A673 (cell line): Measurements from ENCODE around the gene SLC35D2. TPM values are rescaled to one million over a fixed set of nuclear protein-coding genes. Genes with fewer than 3 reads are reported as not detected.
"Not testable (repeated sequence)": the region's sequence is repeated elsewhere in the genome, so short reads cannot be mapped to it uniquely, and the experiment has no call there.

Experiments used
- BruUV-seq: library from RNA; stranded (reverse); fragments of 400-500 nt; replicated peaks from 2 replicates; lab custom pipeline; 2021; lab: Mats Ljungman, UMichigan
- CTCF ChIA-PET: fragments of 300-600 bp; sonication (Branson Sonifier 250); formaldehyde crosslinking; loops from one replicate; lab custom pipeline; 2022; ENCODE audit warnings: antibody characterized with exemption; lab: Charles Lee
- POLR2A ChIA-PET: fragments of 300-600 bp; sonication (Branson Sonifier 250); formaldehyde crosslinking; loops from one replicate; lab custom pipeline; 2022; ENCODE audit warnings: antibody characterized with exemption; ENCODE audit not compliant: low non-redundant PET; lab: Charles Lee
- DNase-seq: peaks from one replicate; pipeline ENCODE4 v3.0.0-alpha.2; 2015; ENCODE audit warnings: low spot score
- H3K27ac ChIP-seq: fragments of 200-600 bp; sonication (generic); 2 replicates; pipeline ENCODE4 v1.5.1; 2016; ENCODE audit warnings: mixed run types, low read depth, mild to moderate bottlenecking, mixed read lengths, antibody characterized with exemption, low read length; ENCODE audit not compliant: poor library complexity, severe bottlenecking
- H3K27me3 ChIP-seq: fragments of 200-600 bp; sonication (generic); replicated peaks from 2 replicates; pipeline ENCODE4 v1.6.1; 2017; ENCODE audit warnings: mixed run types, low read depth, mild to moderate bottlenecking, mixed read lengths, antibody characterized with exemption, low read length; ENCODE audit not compliant: insufficient read depth, poor library complexity
- H3K36me3 ChIP-seq: fragments of 200-600 bp; sonication (generic); 2 replicates; pipeline ENCODE4 v1.6.1; 2016; ENCODE audit warnings: mixed run types, mild to moderate bottlenecking, mixed read lengths, antibody characterized with exemption, low read length; ENCODE audit not compliant: insufficient read depth, poor library complexity, severe bottlenecking
- H3K4me1 ChIP-seq: fragments of 200-600 bp; sonication (generic); 2 replicates; pipeline ENCODE4 v1.6.1; 2017; ENCODE audit warnings: mixed run types, mild to moderate bottlenecking, mixed read lengths, antibody characterized with exemption, low read length; ENCODE audit not compliant: insufficient read depth, poor library complexity, severe bottlenecking
- H3K4me3 ChIP-seq: fragments of 200-600 bp; sonication (generic); 2 replicates; pipeline ENCODE4 v1.5.1; 2016; ENCODE audit warnings: low read depth, mixed run types, mild to moderate bottlenecking, mixed read lengths, low read length; ENCODE audit not compliant: poor library complexity, severe bottlenecking
- H3K9me3 ChIP-seq: fragments of 200-600 bp; sonication (generic); 2 replicates; pipeline ENCODE4 v1.6.1; 2016; ENCODE audit warnings: mixed run types, low read depth, mild to moderate bottlenecking, mixed read lengths, antibody characterized with exemption, low read length; ENCODE audit not compliant: poor library complexity, severe bottlenecking
- CTCF ChIP-seq: fragments of 300-800, 200-600 bp; sonication (generic); conservative IDR thresholded peaks from 2 replicates; pipeline ENCODE4 v1.5.1; 2017; ENCODE audit warnings: low read depth, mild to moderate bottlenecking, antibody characterized with exemption, low read length, moderate library complexity, mixed read lengths
- EZH2 ChIP-seq: fragments of 200-600 bp; sonication (generic); IDR thresholded peaks from 2 replicates; pipeline ENCODE4 v1.6.1; 2017; ENCODE audit warnings: borderline replicate concordance, low read depth, mild to moderate bottlenecking, mixed read lengths, antibody characterized with exemption, low read length; ENCODE audit not compliant: poor library complexity, severe bottlenecking
- intact Hi-C: fragments of 100-400 bp; cut with micrococcal nuclease; formaldehyde crosslinking; loops from one replicate; pipeline ENCODE4 v1.10.0; 2022; ENCODE audit not compliant: unreplicated experiment
- total RNA-seq: library from RNA; stranded (reverse); gene quantifications from 2 replicates; pipeline ENCODE4 v1.2.3, GENCODE V29; 2021

SLC35D2 gene
- total RNA-seq, 1 experiment from 2014 or later, result 1.1 TPM

- H3K27ac ChIP-seq, result no peak overlapping the region
- no TSS peak for BruUV-seq
- H3K4me1 ChIP-seq, result no peaks in the 10 kb centered on the region
- CTCF ChIA-PET, result no interaction called here
- no peaks in the 10 kb centered on the region for H3K27me3 ChIP-seq
- no peak for DNase-seq
- POLR2A ChIA-PET, result interaction anchor here (0.5 kb wide), 1 partner anchor 88 kb away, joined by 3 read pairs; no protein-coding TSS in a partner anchor
- H3K36me3 ChIP-seq, result no peaks in the 10 kb centered on the region
- no peak for TF ChIP-seq EZH2
- TF ChIP-seq CTCF, result no peak
- H3K4me3 ChIP-seq, result no peak overlapping the region
- intact Hi-C loops, result no loop called here
- no peaks in the 10 kb centered on the region for H3K9me3 ChIP-seq
Measured at GRCh38 chr9:96360976-96361375, 22.5 kb downstream of the SLC35D2 start.

DNA sequence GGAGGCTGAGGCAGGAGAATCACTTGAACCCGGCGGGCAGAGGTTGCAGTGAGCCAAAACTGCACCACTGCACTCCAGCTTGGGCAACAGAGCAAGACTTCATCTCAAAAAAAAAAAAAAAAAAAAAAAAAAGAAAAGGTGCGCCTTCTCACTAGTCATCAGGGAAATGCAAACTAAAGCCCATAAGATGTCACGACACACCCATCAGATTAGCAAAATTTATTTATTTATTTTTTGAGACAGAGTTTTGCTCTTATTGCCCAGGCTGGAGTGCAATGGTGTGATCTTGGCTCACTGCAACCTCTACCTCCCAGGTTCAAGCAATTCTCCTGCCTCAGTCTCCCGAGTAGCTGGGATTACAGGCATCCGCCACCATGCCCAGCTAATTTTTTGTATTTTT, 23.0 kb downstream of the SLC35D2 start:
- H3K4me3 ChIP-seq, POLR2A ChIA-PET, CTCF ChIA-PET, BruUV-seq, H3K9me3 ChIP-seq, H3K36me3 ChIP-seq, H3K27ac ChIP-seq, DNase-seq, H3K4me1 ChIP-seq, H3K27me3 ChIP-seq, intact Hi-C loops: not testable (repeated sequence)

DNA sequence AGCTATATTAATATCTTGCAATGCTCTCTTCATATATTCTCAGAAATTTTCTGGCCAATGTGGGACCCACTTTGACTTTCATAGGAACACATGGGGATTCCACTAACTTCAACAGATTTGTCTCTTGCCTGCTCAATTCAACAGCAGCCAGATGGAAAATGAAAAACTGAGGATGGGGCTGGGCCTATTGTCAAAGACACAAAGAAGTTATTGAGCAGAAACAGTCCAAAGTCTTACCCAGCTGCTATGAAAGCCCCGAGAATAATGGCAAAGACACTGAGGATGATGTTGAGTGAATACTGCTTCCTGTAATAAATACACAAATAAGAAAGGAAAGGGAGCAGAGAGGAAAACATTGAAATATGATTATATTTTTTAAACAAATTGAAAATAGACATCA, 32.6 kb downstream of the SLC35D2 start:
- Histone ChIP-seq H3K36me3 (no peaks in the 10 kb centered on the region), H3K9me3 (no peaks in the 10 kb centered on the region), H3K27me3 (no peaks in the 10 kb centered on the region), H3K4me3 (no peak overlapping the region), H3K27ac (no peak overlapping the region), H3K4me1 (no peaks in the 10 kb centered on the region)
- intact Hi-C loops, result no loop called here
- ChIA-PET CTCF (no interaction called here), POLR2A (no interaction called here)
- peak; percentile 24 for DNase-seq
- no TSS peak for BruUV-seq
- TF ChIP-seq CTCF (no peak), EZH2 (no peak)

DNA sequence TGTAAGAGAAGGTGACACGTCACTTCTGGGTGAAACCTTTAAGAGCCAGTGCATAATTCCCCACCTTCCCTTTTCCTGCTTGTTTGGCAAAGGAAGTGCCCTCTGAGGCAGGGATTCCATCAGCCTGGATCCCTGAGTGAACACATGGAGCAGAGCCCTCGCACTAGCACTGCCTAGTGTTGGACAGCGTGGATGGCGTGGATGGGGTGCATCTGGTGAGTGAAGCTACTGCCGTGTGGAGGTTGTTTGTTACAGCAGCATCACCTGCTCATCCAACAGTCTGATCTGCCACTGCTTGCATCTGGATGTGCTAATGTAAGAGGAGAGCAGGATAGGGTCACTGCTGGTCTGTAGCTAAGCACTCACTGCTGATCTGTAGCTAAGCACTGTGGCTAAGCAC, 35.2 kb downstream of the SLC35D2 start:
- no peak for DNase-seq
- no peaks in the 10 kb centered on the region for H3K9me3 ChIP-seq
- POLR2A ChIA-PET, result interaction anchor here (0.5 kb wide), 1 partner anchor 211 kb away, joined by 12 read pairs; no protein-coding TSS in a partner anchor
- H3K27me3 ChIP-seq, result no peaks in the 10 kb centered on the region
- CTCF ChIA-PET, result no interaction called here
- H3K4me3 ChIP-seq, result no peak overlapping the region
- intact Hi-C loops, result no loop called here
- BruUV-seq, result no TSS peak
- no peak for TF ChIP-seq EZH2
- no peak for TF ChIP-seq CTCF
- H3K36me3 ChIP-seq, result no peaks in the 10 kb centered on the region
- H3K27ac ChIP-seq, result no peak overlapping the region
- H3K4me1 ChIP-seq, result peaks cover 7% of the 10 kb centered on the region
